Thyroid gland (tissue), 4 donors: ENCODE measurements around the gene RPS2. TPM values are rescaled to one million over a fixed set of nuclear protein-coding genes. Genes with fewer than 3 reads are reported as not detected.

Experiments
- DNase-seq, 2 donors: peaks; one replicate each; pipeline ENCODE4 v3.0.0-alpha.2; 2019
- H3K27ac ChIP-seq, 3 donors: fragments of 200-600 bp; sonication (generic); 1 replicate in 2 of 3; 2 replicates in 1 of 3; pipeline ENCODE4 v1.5.1; 2016 to 2019; ENCODE audit warnings: mild to moderate bottlenecking in 1 of 3, moderate library complexity in 1 of 3
- H3K27me3 ChIP-seq: fragments of 200-600 bp; sonication (generic); one replicate; pipeline ENCODE4 v1.5.1; 2019
- H3K36me3 ChIP-seq, 2 donors: fragments of 200-600 bp; sonication (generic); one replicate each; pipeline ENCODE4 v1.5.1; 2016 to 2019
- H3K4me1 ChIP-seq, 2 donors: fragments of 200-600 bp; sonication (generic); one replicate each; pipeline ENCODE4 v1.5.1; 2017 to 2019
- H3K4me3 ChIP-seq, 3 donors: fragments of 200-600 bp; sonication (generic); replicated peaks in 1 of 3; 1 replicate in 2 of 3; 2 replicates in 1 of 3; pipeline ENCODE4 v1.5.1; 2016; ENCODE audit warnings: mild to moderate bottlenecking in 1 of 3
- H3K9me3 ChIP-seq: fragments of 200-600 bp; sonication (generic); one replicate; pipeline ENCODE4 v1.5.1; 2017
- CTCF ChIP-seq, 6 experiments: fragments of 200-600 bp in 3 of 6; fragments of 450-650 bp in 3 of 6; sonication (generic) in 3 of 6; IDR thresholded peaks; one replicate each; pipeline ENCODE4 v1.5.1; 2016 to 2019; ENCODE audit warnings: antibody characterized with exemption in 6 of 6, mild to moderate bottlenecking in 2 of 6, inconsistent platforms in 1 of 6, moderate library complexity in 1 of 6
- POLR2A ChIP-seq, 2 donors: fragments of 450-650 bp; IDR thresholded peaks; one replicate each; pipeline ENCODE4 v1.6.1; 2017; ENCODE audit warnings: antibody characterized with exemption in 2 of 2, mild to moderate bottlenecking in 2 of 2, moderate library complexity in 1 of 2
- WGBS, 2 donors: methylation state at CpG; one replicate each; pipeline ENCODE4 v1.1.5; 2017; 5-methylcytosine and 5-hydroxymethylcytosine counted together
- intact Hi-C: fragments of 100-400 bp; cut with DNase I; formaldehyde crosslinking; loops from one replicate; pipeline ENCODE4 v1.15.1; 2023
- total RNA-seq, 4 donors: library from RNA; depleted of rRNA; stranded (reverse); fragments of >200 nt; gene quantifications; one replicate each; pipeline ENCODE4 v1.2.3, GENCODE V29; 2016

RPS2 gene
- total RNA-seq, 4 donors from 2014 or later = 976 to 2,244 (median 1,167) TPM

- Histone ChIP-seq H3K4me3 (peak within 1 kb of the TSS; percentile 46 to 85 (median 51)), H3K9me3 (no peaks in the 10 kb centered on the region), H3K36me3 (peaks cover 12 to 13% of the 10 kb centered on the region in 2 donors), H3K27me3 (peaks cover 7% of the 10 kb centered on the region), H3K4me1 (peaks cover 5 to 24% of the 10 kb centered on the region in 2 donors), H3K27ac (peak within 1 kb of the TSS in 2 of 3 donors; percentile 57 to 62)
- DNase-seq = peak; percentile 86 to 87
- peak in 1 of 2 donors; percentile 54 for TF ChIP-seq POLR2A (IDR thresholded peaks at IDR 0.05)
- peak in 3 of 6 experiments; percentile 17 to 42 (median 32) for TF ChIP-seq CTCF (IDR thresholded peaks at IDR 0.05)
- no CpG with 5 or more reads among the region's 109 CpGs for WGBS, 2 donors
- intact Hi-C loops = no loop called here
Measured at GRCh38 chr16:1983544-1984346, 19.1 kb upstream of the RPS2 start, which contains the start of gene GFER. GFER (plus strand) TSS chr16:1984193; CDS start chr16:1984219, 26 bp downstream.

- intact Hi-C loops = no loop called here
- Histone ChIP-seq H3K36me3 (peaks cover 19% of the 10 kb centered on the region in 2 donors), H3K9me3 (no peaks in the 10 kb centered on the region), H3K4me3 (peak overlapping the region in 1 of 3 donors; percentile 85), H3K27me3 (peaks cover 13% of the 10 kb centered on the region), H3K27ac (peak overlapping the region in 1 of 3 donors; percentile 49), H3K4me1 (peaks cover 5 to 24% of the 10 kb centered on the region in 2 donors)
- no peak for DNase-seq
- 27 to 29% methylated on average over 17 of the region's 19 CpGs for WGBS, 2 donors
- TF ChIP-seq CTCF (IDR thresholded peaks at IDR 0.05) (no peak), POLR2A (IDR thresholded peaks at IDR 0.05) (no peak)
Measured at GRCh38 chr16:1982991-1983543, 18.4 kb upstream of the RPS2 start.

GRCh38 chr16:1982013-1982433 lies 17.4 kb upstream of the RPS2 start:
- 60 to 77% methylated on average over 4 to 5 of the region's 5 CpGs for WGBS, 2 donors
- Histone ChIP-seq H3K27ac (no peak overlapping the region), H3K27me3 (peaks cover 13% of the 10 kb centered on the region), H3K9me3 (no peaks in the 10 kb centered on the region), H3K4me1 (peaks cover 5 to 24% of the 10 kb centered on the region in 2 donors), H3K4me3 (no peak overlapping the region), H3K36me3 (peaks cover 29% of the 10 kb centered on the region in 2 donors)
- TF ChIP-seq POLR2A (IDR thresholded peaks at IDR 0.05) (no peak), CTCF (IDR thresholded peaks at IDR 0.05) (no peak)
- intact Hi-C loops = no loop called here
- DNase-seq = no peak

- intact Hi-C loops = no loop called here
Measured at GRCh38 chr16:1981398-1981836, 16.8 kb upstream of the RPS2 start, which contains the start of gene NOXO1. NOXO1 (minus strand) TSS chr16:1981469; CDS start chr16:1981179, 290 bp downstream.

More at GRCh38 chr16:1981398-1981836, 16.8 kb upstream of the RPS2 start, which contains the start of gene NOXO1:
- H3K27me3 ChIP-seq = peaks cover 13% of the 10 kb centered on the region
- H3K36me3 ChIP-seq = peaks cover 32 to 35% of the 10 kb centered on the region in 2 donors
- no peaks in the 10 kb centered on the region for H3K9me3 ChIP-seq
- H3K4me1 ChIP-seq = peaks cover 5 to 24% of the 10 kb centered on the region in 2 donors
- WGBS, 2 donors = 22 to 24% methylated on average over 5 to 6 of the region's 6 CpGs
- TF ChIP-seq POLR2A (IDR thresholded peaks at IDR 0.05) = no peak
- TF ChIP-seq CTCF (IDR thresholded peaks at IDR 0.05) = no peak
- no peak within 1 kb of the TSS for H3K4me3 ChIP-seq
- DNase-seq = no peak
- H3K27ac ChIP-seq = no peak within 1 kb of the TSS
